ENCODE data around the gene GATA5. TPM values are rescaled to one million over a fixed set of nuclear protein-coding genes. Genes with fewer than 3 reads are reported as not detected.

Gene GATA5
- total RNA-seq, 1 donor from 2014 or later, result not detected

DNA sequence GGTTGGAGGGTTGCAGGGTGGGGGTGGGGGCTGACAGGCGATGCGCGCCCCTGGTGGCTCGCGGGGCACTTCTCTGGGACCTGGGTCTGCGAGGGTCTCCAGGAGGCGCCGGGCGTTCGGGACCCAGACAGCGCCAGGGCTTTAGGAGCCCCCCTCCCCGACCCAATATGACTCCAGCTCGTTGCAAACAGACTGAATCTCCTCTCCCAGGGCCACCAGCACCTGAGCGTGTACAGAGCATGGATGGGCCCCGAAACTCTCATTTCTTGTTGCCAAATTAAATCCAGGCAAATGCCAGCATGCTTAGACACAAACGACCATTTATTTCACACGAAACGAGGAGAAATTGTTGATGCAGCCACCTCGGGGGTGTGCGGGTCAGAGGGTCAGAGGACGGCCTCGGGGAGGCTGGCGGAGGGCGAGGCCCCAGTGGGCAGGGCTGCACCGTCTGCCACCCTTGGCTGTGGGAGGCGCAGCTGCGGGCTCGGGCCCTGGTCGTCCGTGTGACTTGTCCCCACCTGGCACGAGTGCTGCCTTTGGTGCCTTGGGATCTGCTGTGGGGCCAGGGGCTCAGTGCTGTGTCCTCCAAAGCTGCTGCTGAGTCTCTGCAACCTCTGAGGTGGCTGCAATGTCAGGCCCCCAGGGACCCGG is 20.9 kb upstream of the GATA5 start:
- POLR2A ChIA-PET, result no interaction called here
- Mint-ChIP-seq H3K9me3 (no peaks in the 10 kb centered on the region), H3K4me3 (no peak overlapping the region), H3K27ac (peak overlapping the region; percentile 20), H3K36me3 (ENCODE audit: low read depth) (no peaks in the 10 kb centered on the region), H3K4me1 (peaks cover 39% of the 10 kb centered on the region), H3K27me3 (peaks cover 4% of the 10 kb centered on the region)
- TF ChIP-seq, protein P1, sequence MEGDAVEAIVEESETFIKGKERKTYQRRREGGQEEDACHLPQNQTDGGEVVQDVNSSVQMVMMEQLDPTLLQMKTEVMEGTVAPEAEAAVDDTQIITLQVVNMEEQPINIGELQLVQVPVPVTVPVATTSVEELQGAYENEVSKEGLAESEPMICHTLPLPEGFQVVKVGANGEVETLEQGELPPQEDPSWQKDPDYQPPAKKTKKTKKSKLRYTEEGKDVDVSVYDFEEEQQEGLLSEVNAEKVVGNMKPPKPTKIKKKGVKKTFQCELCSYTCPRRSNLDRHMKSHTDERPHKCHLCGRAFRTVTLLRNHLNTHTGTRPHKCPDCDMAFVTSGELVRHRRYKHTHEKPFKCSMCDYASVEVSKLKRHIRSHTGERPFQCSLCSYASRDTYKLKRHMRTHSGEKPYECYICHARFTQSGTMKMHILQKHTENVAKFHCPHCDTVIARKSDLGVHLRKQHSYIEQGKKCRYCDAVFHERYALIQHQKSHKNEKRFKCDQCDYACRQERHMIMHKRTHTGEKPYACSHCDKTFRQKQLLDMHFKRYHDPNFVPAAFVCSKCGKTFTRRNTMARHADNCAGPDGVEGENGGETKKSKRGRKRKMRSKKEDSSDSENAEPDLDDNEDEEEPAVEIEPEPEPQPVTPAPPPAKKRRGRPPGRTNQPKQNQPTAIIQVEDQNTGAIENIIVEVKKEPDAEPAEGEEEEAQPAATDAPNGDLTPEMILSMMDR (IDR thresholded peaks at IDR 0.05), result no peak
- CTCF ChIA-PET, result interaction anchor here (0.7 kb wide), 1 partner anchor 117 kb away, joined by 3 read pairs; no protein-coding TSS in a partner anchor
- ATAC-seq (ENCODE audit: low read depth) (no peak), DNase-seq (no peak)
- intact Hi-C loops (cut with micrococcal nuclease), result loop anchor here (1.0 kb wide), 1 partner anchor 194 kb away; the partner anchor contains the start of gene ADRM1

DNA sequence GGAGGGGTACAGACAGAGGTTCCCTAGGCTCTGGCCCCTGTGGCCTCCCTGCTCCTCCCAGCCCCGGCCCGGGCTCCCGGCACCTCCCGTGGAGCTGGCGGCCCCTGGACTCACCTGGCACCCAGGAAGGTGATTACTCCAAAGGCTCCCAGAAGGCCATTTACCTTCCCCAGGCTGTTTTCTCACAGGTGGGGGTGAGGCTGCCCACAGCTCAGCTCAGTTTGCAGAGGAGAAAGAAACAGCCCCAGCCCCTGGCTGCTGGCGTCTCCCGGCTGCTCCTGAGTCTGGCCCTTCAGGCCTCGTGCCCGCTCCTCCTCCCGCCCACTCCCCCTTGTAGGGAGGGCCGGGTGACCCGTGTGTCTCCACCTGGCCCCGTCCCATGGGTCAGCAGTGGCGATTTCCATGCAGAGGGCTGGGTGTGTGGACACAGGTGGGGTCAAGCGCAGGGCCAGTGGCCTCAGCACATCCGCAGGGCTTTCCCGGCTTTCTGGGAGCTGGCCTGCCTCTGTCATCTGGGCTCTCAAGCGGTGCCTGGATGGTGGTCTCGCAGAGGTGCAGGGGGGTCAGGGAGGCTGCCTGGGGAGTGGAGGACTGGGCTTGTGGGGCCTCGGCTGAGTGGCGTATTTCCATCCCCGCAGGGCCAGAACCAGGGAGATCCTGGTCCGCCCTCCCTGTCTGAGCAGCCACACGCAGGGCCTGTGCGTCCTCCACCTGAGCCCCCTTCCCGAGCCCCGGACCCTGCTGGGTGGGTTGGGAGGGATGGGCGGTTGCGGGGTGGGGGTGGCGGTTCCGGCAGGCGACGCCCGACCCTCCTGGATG is 20.2 kb upstream of the GATA5 start:
- intact Hi-C loops (cut with micrococcal nuclease), result loop anchor here (1.0 to 2.0 kb wide), 2 partner anchors 85 to 194 kb away; partner anchors contain the start of gene ADRM1
- Mint-ChIP-seq H3K4me3 (no peak overlapping the region), H3K9me3 (no peaks in the 10 kb centered on the region), H3K27me3 (peaks cover 4% of the 10 kb centered on the region), H3K27ac (no peak overlapping the region), H3K4me1 (peaks cover 32% of the 10 kb centered on the region), H3K36me3 (ENCODE audit: low read depth) (no peaks in the 10 kb centered on the region)
- TF ChIP-seq, protein P1 (IDR thresholded peaks at IDR 0.05), result no peak
- ATAC-seq (ENCODE audit: low read depth), result no peak
- ChIA-PET POLR2A (no interaction called here), CTCF (interaction anchor here (0.7 to 3.0 kb wide), 2 partner anchors 118 to 121 kb away, joined by 3 to 13 read pairs; no protein-coding TSS in a partner anchor)
- DNase-seq, result no peak

DNA sequence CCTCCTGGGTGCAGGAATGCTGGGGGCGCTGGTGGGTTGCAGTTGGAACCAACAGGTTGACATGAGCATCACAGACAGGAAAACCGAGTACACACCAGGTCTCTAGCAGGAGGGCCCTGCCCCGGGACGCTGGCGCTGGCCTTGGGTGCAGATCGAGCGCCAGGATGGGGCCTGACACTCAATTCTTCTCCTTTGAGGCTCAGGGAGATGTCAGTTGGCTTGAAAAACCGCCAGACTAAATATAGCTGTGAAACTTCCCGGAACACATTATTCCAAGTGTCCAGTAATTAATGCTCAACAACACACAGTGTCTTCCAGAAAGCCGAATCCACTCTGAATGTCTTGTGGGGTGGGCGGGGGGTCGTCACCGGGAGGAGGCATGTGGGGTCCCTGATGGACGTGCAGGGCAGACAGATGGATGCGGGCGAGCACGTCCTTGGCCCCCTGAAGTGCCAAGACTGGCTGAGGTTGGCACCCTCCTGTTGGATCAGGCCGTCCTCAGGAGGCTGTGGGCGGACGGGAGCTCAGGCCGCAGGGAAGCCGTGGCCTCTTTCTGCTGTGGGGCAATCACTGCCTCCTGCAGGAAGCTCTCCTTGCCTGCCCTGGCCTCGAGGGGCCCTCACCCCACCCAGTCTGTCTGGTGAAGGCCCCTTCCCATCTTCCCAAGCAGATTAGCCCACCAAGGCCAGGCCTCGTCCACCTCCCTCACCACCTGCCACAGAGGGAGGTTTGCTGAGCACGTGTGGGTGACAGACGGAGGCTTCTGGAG is 19.4 kb upstream of the GATA5 start:
- Mint-ChIP-seq H3K27ac (peak overlapping the region; percentile 59), H3K4me3 (peak overlapping the region; percentile 44), H3K9me3 (no peaks in the 10 kb centered on the region), H3K27me3 (peaks cover 9% of the 10 kb centered on the region), H3K36me3 (ENCODE audit: low read depth) (no peaks in the 10 kb centered on the region), H3K4me1 (peaks cover 24% of the 10 kb centered on the region)
- DNase-seq (no peak), ATAC-seq (ENCODE audit: low read depth) (no peak)
- TF ChIP-seq, protein P1 (IDR thresholded peaks at IDR 0.05), result no peak
- ChIA-PET CTCF (interaction anchor here (3.0 kb wide), 1 partner anchor 122 kb away, joined by 13 read pairs; no protein-coding TSS in a partner anchor), POLR2A (interaction anchor here (1.0 to 1.1 kb wide), 2 partner anchors 18 to 156 kb away, joined by 3 read pairs; no protein-coding TSS in a partner anchor)
- intact Hi-C loops (cut with micrococcal nuclease), result loop anchor here (2.0 kb wide), 1 partner anchor 84 kb away; no protein-coding TSS in a partner anchor

DNA sequence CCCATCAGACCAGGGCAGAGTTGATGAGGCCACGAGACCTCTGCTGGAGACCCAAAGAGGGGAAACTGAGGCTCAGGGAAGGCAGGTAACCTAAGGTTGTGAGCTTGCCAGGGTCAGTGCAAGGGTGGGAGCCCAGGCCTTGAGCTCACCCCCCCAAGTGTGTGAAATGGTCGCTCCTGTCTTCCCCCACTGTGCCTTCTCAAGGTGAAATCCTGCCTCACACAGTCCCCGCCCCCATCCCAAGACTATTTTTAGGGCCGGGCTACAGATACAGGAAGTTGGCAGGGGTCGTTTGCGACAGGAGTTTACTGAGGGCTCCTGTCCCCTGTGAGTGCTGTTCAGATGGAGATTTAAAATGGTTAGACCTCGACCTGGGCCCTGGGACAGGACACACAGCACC is 18.7 kb upstream of the GATA5 start:
- H3K27ac Mint-ChIP-seq, result peak overlapping the region; percentile 59
- no peak for DNase-seq
- intact Hi-C loops (cut with micrococcal nuclease), result loop anchor here (2.0 kb wide), 1 partner anchor 84 kb away; no protein-coding TSS in a partner anchor
- peaks cover 20% of the 10 kb centered on the region for H3K4me1 Mint-ChIP-seq
- peak overlapping the region; percentile 44 for H3K4me3 Mint-ChIP-seq
- peak; percentile 60 for ATAC-seq (ENCODE audit: low read depth)
- no peaks in the 10 kb centered on the region for H3K36me3 Mint-ChIP-seq (ENCODE audit: low read depth)
- H3K27me3 Mint-ChIP-seq, result peaks cover 11% of the 10 kb centered on the region
- H3K9me3 Mint-ChIP-seq, result no peaks in the 10 kb centered on the region
- TF ChIP-seq, protein P1 (IDR thresholded peaks at IDR 0.05), result no peak
- ChIA-PET CTCF (interaction anchor here (1.3 to 3.0 kb wide), 2 partner anchors 122 to 483 kb away, joined by 3 to 13 read pairs; no protein-coding TSS in a partner anchor), POLR2A (interaction anchor here (1.0 to 1.1 kb wide), 2 partner anchors 17 to 157 kb away, joined by 3 read pairs; no protein-coding TSS in a partner anchor)
